SU-DHL-6 (cell line): Measurements from ENCODE around the gene ANKRD33B.

Experiments
- H2AFZ ChIP-seq: fragments of 200-600 bp; sonication (generic); 2 replicates; pipeline ENCODE4 v1.6.1; 2014; ENCODE audit warnings: low read depth, mild to moderate bottlenecking, moderate library complexity, mixed read lengths, antibody characterized with exemption, low read length; ENCODE audit not compliant: severe bottlenecking
- H3F3A ChIP-seq: fragments of 200-600 bp; shearing (Covaris generic); 2 replicates; pipeline ENCODE4 v1.6.0; 2016; ENCODE audit warnings: antibody characterized with exemption, mild to moderate bottlenecking; ENCODE audit not compliant: insufficient read depth
- H3K27ac ChIP-seq: fragments of 200-600 bp; sonication (generic); 2 replicates; pipeline ENCODE4 v1.5.1; 2016; ENCODE audit warnings: low read depth, mild to moderate bottlenecking, low read length, moderate library complexity, mixed read lengths
- H3K27me3 ChIP-seq: fragments of 200-600 bp; sonication (generic), shearing (Covaris generic); 2 replicates; pipeline ENCODE4 v1.6.0; 2014; ENCODE audit warnings: mild to moderate bottlenecking, low read length
- H3K36me3 ChIP-seq: fragments of 200-600 bp; sonication (generic); 2 replicates; pipeline ENCODE4 v1.6.1; 2014; ENCODE audit warnings: mild to moderate bottlenecking, low read length, mixed read lengths
- H3K4me2 ChIP-seq: fragments of 300-600, 200-600 bp; shearing (Covaris generic), sonication (generic); 2 replicates; pipeline ENCODE4 v1.6.0; 2014; ENCODE audit warnings: low read length, low read depth, mild to moderate bottlenecking; ENCODE audit not compliant: poor library complexity, severe bottlenecking
- H3K4me3 ChIP-seq: fragments of 200-600 bp; sonication (generic); 2 replicates; pipeline ENCODE4 v1.5.1; 2014; ENCODE audit warnings: antibody characterized with exemption, low read length, mild to moderate bottlenecking, mixed read lengths; ENCODE audit not compliant: insufficient read depth, poor library complexity, severe bottlenecking
- H3K79me2 ChIP-seq: fragments of 200-600 bp; sonication (generic); 2 replicates; pipeline ENCODE4 v1.6.1; 2014; ENCODE audit warnings: mild to moderate bottlenecking, low read length, moderate library complexity; ENCODE audit not compliant: insufficient read depth
- H3K9ac ChIP-seq: fragments of 200-600 bp; sonication (generic); 2 replicates; pipeline ENCODE4 v1.7.0; 2014; ENCODE audit warnings: mild to moderate bottlenecking, low read length
- H3K9me2 ChIP-seq: fragments of 200-600 bp; sonication (generic); replicated peaks from 2 replicates; pipeline ENCODE4 v1.6.1; 2014; ENCODE audit warnings: low read length; ENCODE audit not compliant: insufficient read depth
- H3K9me3 ChIP-seq: fragments of 200-600 bp; sonication (generic); 2 replicates; pipeline ENCODE4 v1.6.1; 2014; ENCODE audit warnings: low read length, mixed read lengths; ENCODE audit not compliant: insufficient read depth
- H4K20me1 ChIP-seq: fragments of 200-600 bp; sonication (generic); 2 replicates; pipeline ENCODE4 v1.6.1; 2014; ENCODE audit warnings: low read depth, mild to moderate bottlenecking, antibody characterized with exemption, low read length, moderate library complexity, mixed read lengths
- CTCF ChIP-seq: fragments of 200-600 bp; sonication (generic); IDR thresholded peaks from one replicate; pipeline ENCODE4 v1.5.1; 2017; ENCODE audit warnings: antibody characterized with exemption, mild to moderate bottlenecking, low read length, moderate library complexity; ENCODE audit not compliant: insufficient read depth, poor library complexity, severe bottlenecking
- EZH2phosphoT487 ChIP-seq: fragments of 200-600 bp; sonication (generic), shearing (Covaris generic); conservative IDR thresholded peaks from 2 replicates; pipeline ENCODE4 v1.6.1; 2018; ENCODE audit warnings: mild to moderate bottlenecking, antibody characterized with exemption, low read length, moderate library complexity, mixed read lengths

ANKRD33B gene

DNA sequence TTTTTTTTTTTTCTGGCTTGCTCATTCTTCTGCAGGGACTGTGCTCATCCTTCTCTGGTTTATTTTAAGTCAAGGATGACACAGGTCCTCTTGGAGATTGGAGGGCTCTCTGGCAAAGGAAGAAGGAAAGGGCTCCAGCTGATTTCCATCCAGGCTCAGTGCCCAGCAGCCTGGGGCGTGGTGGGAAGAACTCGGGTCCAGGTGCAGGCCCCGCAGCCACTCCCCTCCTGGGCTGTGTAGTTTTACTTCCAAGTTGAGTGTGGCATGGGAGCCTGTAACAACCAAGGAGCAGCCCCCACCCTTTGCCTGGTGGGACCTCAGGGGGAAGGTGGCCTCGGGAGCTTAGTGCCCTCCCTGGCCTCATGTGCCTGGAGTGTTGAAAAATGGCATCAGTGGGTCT, 58.9 kb downstream of the ANKRD33B start:
- no peak overlapping the region for H3K4me2 ChIP-seq

GRCh38 chr5:10623305-10623910, 59.5 kb downstream of the ANKRD33B start:
- Histone ChIP-seq H3K36me3 (peaks cover 17% of the 10 kb centered on the region; the same call in 1 of the 2 replicates), H3F3A (0 out of 2 replicates have a peak, but pooled peaks cover 8% of the 10 kb centered on the region), H3K4me2 (no peak overlapping the region), H4K20me1 (no peaks in the 10 kb centered on the region), H3K4me3 (no peak overlapping the region), H3K27me3 (no peaks in the 10 kb centered on the region), H2AFZ (no peak overlapping the region), H3K9me3 (no peaks in the 10 kb centered on the region), H3K79me2 (peaks cover 15% of the 10 kb centered on the region), H3K9me2 (no peaks in the 10 kb centered on the region), H3K27ac (no peak overlapping the region), H3K9ac (no peak overlapping the region)
- TF ChIP-seq EZH2phosphoT487, result no peak
- TF ChIP-seq CTCF, result no peak

More for the DNA sequence above, 58.9 kb downstream of the ANKRD33B start:
- H3K4me3 ChIP-seq, result no peak overlapping the region
- no peak for TF ChIP-seq CTCF
- no peaks in the 10 kb centered on the region for H3K9me3 ChIP-seq
- H4K20me1 ChIP-seq, result no peaks in the 10 kb centered on the region
- peaks cover 18% of the 10 kb centered on the region for H3K79me2 ChIP-seq
- H3K36me3 ChIP-seq, result peaks cover 17% of the 10 kb centered on the region; the same call in 1 of the 2 replicates
- no peak overlapping the region for H3K9ac ChIP-seq
- H3K27ac ChIP-seq, result no peak overlapping the region
- H3K27me3 ChIP-seq, result no peaks in the 10 kb centered on the region
- no peak overlapping the region for H2AFZ ChIP-seq
- 0 out of 2 replicates have a peak, but pooled peaks cover 8% of the 10 kb centered on the region for H3F3A ChIP-seq
- H3K9me2 ChIP-seq, result no peaks in the 10 kb centered on the region

- Histone ChIP-seq H3K79me2 (peaks cover 23% of the 10 kb centered on the region), H4K20me1 (no peaks in the 10 kb centered on the region), H3K4me3 (no peak overlapping the region), H3K9me2 (no peaks in the 10 kb centered on the region), H3K27me3 (no peaks in the 10 kb centered on the region), H3K9me3 (no peaks in the 10 kb centered on the region), H3K36me3 (peaks cover 17% of the 10 kb centered on the region; the same call in 1 of the 2 replicates), H3K27ac (no peak overlapping the region), H2AFZ (no peak overlapping the region), H3K4me2 (no peak overlapping the region), H3K9ac (no peak overlapping the region), H3F3A (0 out of 2 replicates have a peak, but pooled peaks cover 8% of the 10 kb centered on the region)
- TF ChIP-seq EZH2phosphoT487 (no peak), CTCF (no peak)
These were observed 60.3 kb downstream of the ANKRD33B start for GRCh38 chr5:10624206-10624605.
